GM18861 (cell line): Measurements from ENCODE around the gene ZNF718.
"Not testable (repeated sequence)": the region's sequence is repeated elsewhere in the genome, so short reads cannot be mapped to it uniquely, and the experiment has no call there.

Experiments
- ATAC-seq: cut with Tn5 transposase; IDR thresholded peaks from one replicate; pipeline ENCODE4 v1.9.1; 2021; ENCODE audit not compliant: unreplicated experiment

ZNF718 gene

GRCh38 chr4:124275-125081, at the start of gene ZNF718:
ZNF718 (plus strand) TSS chr4:124501; CDS start chr4:124671, 170 bp downstream.
- ATAC-seq = peak; percentile 97

GRCh38 chr4:85951-86350, 38.4 kb upstream of the ZNF718 start:
- ATAC-seq = no peak

- ATAC-seq = not testable (repeated sequence)
Observed at GRCh38 chr4:86559-87324, 37.6 kb upstream of the ZNF718 start.

GRCh38 chr4:98386-98785, 25.9 kb upstream of the ZNF718 start:
- no peak for ATAC-seq

GRCh38 chr4:99863-100262, 24.4 kb upstream of the ZNF718 start:
- ATAC-seq = no peak

GRCh38 chr4:107083-107443, 17.2 kb upstream of the ZNF718 start:
- ATAC-seq = no peak

GRCh38 chr4:107444-108429, 16.6 kb upstream of the ZNF718 start:
- ATAC-seq = no peak

- ATAC-seq = no peak
Observed at GRCh38 chr4:112771-113170, 11.5 kb upstream of the ZNF718 start.

GRCh38 chr4:113732-114131, 10.6 kb upstream of the ZNF718 start:
- no peak for ATAC-seq

- ATAC-seq = no peak
Observed at GRCh38 chr4:114149-114548, 10.2 kb upstream of the ZNF718 start.

- ATAC-seq = no peak
Observed at GRCh38 chr4:116499-116898, 7.8 kb upstream of the ZNF718 start.

- no peak for ATAC-seq
Observed at GRCh38 chr4:120616-121015, 3.7 kb upstream of the ZNF718 start.

GRCh38 chr4:121408-122084, 2.8 kb upstream of the ZNF718 start:
- no peak for ATAC-seq

GRCh38 chr4:123922-124274, 403 bp upstream of the ZNF718 start:
- ATAC-seq = not testable (repeated sequence)

- no peak for ATAC-seq
Observed at GRCh38 chr4:125091-125771, 930 bp downstream of the ZNF718 start.

GRCh38 chr4:125833-126232, 1.5 kb downstream of the ZNF718 start:
- no peak for ATAC-seq

GRCh38 chr4:132483-132882, 8.2 kb downstream of the ZNF718 start:
- no peak for ATAC-seq

- no peak for ATAC-seq
Observed at GRCh38 chr4:138935-139334, 14.6 kb downstream of the ZNF718 start.

- no peak for ATAC-seq
Observed at GRCh38 chr4:139691-140090, 15.4 kb downstream of the ZNF718 start.

- ATAC-seq = no peak
Observed at GRCh38 chr4:146621-147020, 22.3 kb downstream of the ZNF718 start.
